ENCODE results near the gene EXOC2. TPM values are rescaled to one million over a fixed set of nuclear protein-coding genes. Genes with fewer than 3 reads are reported as not detected.
"Not testable (repeated sequence)": the region's sequence is repeated elsewhere in the genome, so short reads cannot be mapped to it uniquely, and the experiment has no call there.

EXOC2 gene
- total RNA-seq, 5 donors from 2014 or later (not counting 1 experiment from before 2014, with no cell fraction given): 30.7 to 40.6 (median 39.3) TPM

GRCh38 chr6:701215-701614 lies 8.3 kb upstream of the EXOC2 start:
- Mint-ChIP-seq H3K36me3 (no peaks in the 10 kb centered on the region), H3K9me3 (no peaks in the 10 kb centered on the region), H3K4me1 (no peaks in the 10 kb centered on the region), H3K27me3 (peaks cover 0 to 7% of the 10 kb centered on the region in 2 donors), H3K4me3 (no peak overlapping the region), H3K27ac (peak overlapping the region in 1 of 2 donors; percentile 40)
- DNase-seq (no peak), ATAC-seq (replicated peaks in 1 of 4) (no peak)
- no peaks in the 10 kb centered on the region for H3K9me3 ChIP-seq
- no peaks in the 10 kb centered on the region for H3K4me1 ChIP-seq (ENCODE audit: control insufficient read depth in 1 of 2, extremely low read depth in 1 of 2, insufficient read depth in 2 of 2, low read length in 2 of 2)
- H3K4me3 ChIP-seq (ENCODE audit: control insufficient read depth in 1 of 2, extremely low read depth in 1 of 2, low read length in 1 of 2): no peak overlapping the region
- peaks cover 2 to 5% of the 10 kb centered on the region in 2 experiments for H3K27me3 ChIP-seq (replicated peaks in 1 of 2; ENCODE audit: control insufficient read depth in 2 of 2, extremely low read depth in 1 of 2, insufficient read depth in 2 of 2, low read length in 1 of 2)
- H3K27ac ChIP-seq (ENCODE audit: low read length): no peak overlapping the region
- ChIA-PET CTCF (interaction anchor here (0.8 to 1.3 kb wide), 2 partner anchors 10 to 12 kb away, joined by 3 read pairs; no protein-coding TSS in a partner anchor), POLR2A (no interaction called here)
- H3K36me3 ChIP-seq (ENCODE audit: control insufficient read depth in 2 of 2, extremely low read depth in 1 of 2, insufficient read depth in 1 of 2, low read length in 1 of 2): no peaks in the 10 kb centered on the region
- WGBS (ENCODE audit: insufficient coverage): 66% methylated on average over 4 of the region's 4 CpGs

DNA sequence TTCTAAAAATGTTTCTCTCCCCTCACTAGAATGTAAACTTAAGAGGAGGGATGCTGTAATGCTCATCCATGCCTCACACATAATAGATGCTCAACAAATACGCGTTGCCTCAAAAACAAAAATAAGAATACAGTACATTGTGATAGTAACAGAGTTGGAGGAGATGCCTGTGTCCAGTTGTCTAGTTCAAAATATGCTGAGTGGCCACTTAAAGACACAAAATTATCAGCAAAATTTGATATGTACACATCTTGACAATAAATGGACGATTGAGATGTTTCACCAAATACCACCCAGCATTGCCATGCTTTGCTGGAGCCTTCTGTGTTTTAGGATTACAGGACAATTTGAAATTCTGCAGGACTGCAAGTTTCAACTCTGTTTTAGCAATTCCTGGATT lies 7.6 kb upstream of the EXOC2 start:
- ChIA-PET POLR2A (interaction anchor here in 1 of 2 donors (0.6 kb wide), 1 partner anchor 71 kb away, joined by 3 read pairs; no protein-coding TSS in a partner anchor), CTCF (interaction anchor here (0.6 to 1.0 kb wide), 2 partner anchors 8 to 17 kb away, joined by 3 to 8 read pairs; no protein-coding TSS in a partner anchor)

GRCh38 chr6:699319-699718 lies 6.4 kb upstream of the EXOC2 start:
- no peak overlapping the region for H3K27ac Mint-ChIP-seq
- ChIA-PET POLR2A (no interaction called here), CTCF (interaction anchor here in 1 of 2 donors (1.0 kb wide), 1 partner anchor 16 kb away, joined by 3 read pairs; no protein-coding TSS in a partner anchor)
- no peaks in the 10 kb centered on the region for H3K9me3 Mint-ChIP-seq
- H3K36me3 Mint-ChIP-seq: no peaks in the 10 kb centered on the region
- DNase-seq (no peak), ATAC-seq (replicated peaks in 1 of 4) (no peak)
- no peak overlapping the region for H3K4me3 Mint-ChIP-seq
- 100% methylated on average over 1 of the region's 6 CpGs for WGBS (ENCODE audit: insufficient coverage)
- H3K4me3 ChIP-seq (ENCODE audit: control insufficient read depth in 1 of 2, extremely low read depth in 1 of 2, low read length in 1 of 2): no peak overlapping the region
- H3K9me3 ChIP-seq: no peaks in the 10 kb centered on the region
- no peaks in the 10 kb centered on the region for H3K4me1 ChIP-seq (ENCODE audit: control insufficient read depth in 1 of 2, extremely low read depth in 1 of 2, insufficient read depth in 2 of 2, low read length in 2 of 2)
- no peak overlapping the region for H3K27ac ChIP-seq (ENCODE audit: low read length)
- no peaks in the 10 kb centered on the region for H3K4me1 Mint-ChIP-seq
- no peaks in the 10 kb centered on the region for H3K36me3 ChIP-seq (ENCODE audit: control insufficient read depth in 2 of 2, extremely low read depth in 1 of 2, insufficient read depth in 1 of 2, low read length in 1 of 2)
- H3K27me3 Mint-ChIP-seq: peaks cover 0 to 7% of the 10 kb centered on the region in 2 donors
- H3K27me3 ChIP-seq (replicated peaks in 1 of 2; ENCODE audit: control insufficient read depth in 2 of 2, extremely low read depth in 1 of 2, insufficient read depth in 2 of 2, low read length in 1 of 2): peaks cover 2 to 3% of the 10 kb centered on the region in 2 experiments

More for the DNA sequence above, 7.6 kb upstream of the EXOC2 start:
- Histone ChIP-seq H3K4me3 (ENCODE audit: control insufficient read depth in 1 of 2, extremely low read depth in 1 of 2, low read length in 1 of 2) (no peak overlapping the region), H3K36me3 (ENCODE audit: control insufficient read depth in 2 of 2, extremely low read depth in 1 of 2, insufficient read depth in 1 of 2, low read length in 1 of 2) (no peaks in the 10 kb centered on the region), H3K27ac (ENCODE audit: low read length) (no peak overlapping the region), H3K9me3 (no peaks in the 10 kb centered on the region), H3K4me1 (ENCODE audit: control insufficient read depth in 1 of 2, extremely low read depth in 1 of 2, insufficient read depth in 2 of 2, low read length in 2 of 2) (no peaks in the 10 kb centered on the region), H3K27me3 (replicated peaks in 1 of 2; ENCODE audit: control insufficient read depth in 2 of 2, extremely low read depth in 1 of 2, insufficient read depth in 2 of 2, low read length in 1 of 2) (peaks cover 2 to 3% of the 10 kb centered on the region in 2 experiments)
- no peak for ATAC-seq (replicated peaks in 1 of 4)
- Mint-ChIP-seq H3K36me3 (no peaks in the 10 kb centered on the region), H3K27ac (no peak overlapping the region), H3K27me3 (peaks cover 0 to 7% of the 10 kb centered on the region in 2 donors), H3K4me1 (no peaks in the 10 kb centered on the region), H3K4me3 (no peak overlapping the region), H3K9me3 (no peaks in the 10 kb centered on the region)
- no peak for DNase-seq
- WGBS (ENCODE audit: insufficient coverage): no CpG with 5 or more reads among the region's 3 CpGs

GRCh38 chr6:694431-695126 lies 1.6 kb upstream of the EXOC2 start:
- H3K4me1 Mint-ChIP-seq: peaks cover 26 to 31% (median 30%) of the 10 kb centered on the region in 3 donors
- H3K36me3 Mint-ChIP-seq; H3K27me3 Mint-ChIP-seq; H3K36me3 ChIP-seq (ENCODE audit: control insufficient read depth in 2 of 2, extremely low read depth in 1 of 2, insufficient read depth in 1 of 2, low read length in 1 of 2); DNase-seq; ATAC-seq (replicated peaks in 1 of 4); H3K4me3 Mint-ChIP-seq; H3K27me3 ChIP-seq (replicated peaks in 1 of 2; ENCODE audit: control insufficient read depth in 2 of 2, extremely low read depth in 1 of 2, insufficient read depth in 2 of 2, low read length in 1 of 2); POLR2A ChIA-PET; H3K27ac Mint-ChIP-seq; H3K9me3 ChIP-seq; H3K9me3 Mint-ChIP-seq; CTCF ChIA-PET; H3K4me3 ChIP-seq (ENCODE audit: control insufficient read depth in 1 of 2, extremely low read depth in 1 of 2, low read length in 1 of 2); H3K27ac ChIP-seq (ENCODE audit: low read length): not testable (repeated sequence)
- 95% methylated on average over 32 of the region's 40 CpGs for WGBS (ENCODE audit: insufficient coverage)
- H3K4me1 ChIP-seq (ENCODE audit: control insufficient read depth in 1 of 2, extremely low read depth in 1 of 2, insufficient read depth in 2 of 2, low read length in 2 of 2): peaks cover 8 to 22% of the 10 kb centered on the region in 2 experiments

GRCh38 chr6:693723-694009 lies 727 bp upstream of the EXOC2 start:
- H3K4me1 Mint-ChIP-seq: peaks cover 26 to 38% (median 30%) of the 10 kb centered on the region in 3 donors
- Histone ChIP-seq H3K27ac (ENCODE audit: low read length) (no peak overlapping the region), H3K27me3 (replicated peaks in 1 of 2; ENCODE audit: control insufficient read depth in 2 of 2, extremely low read depth in 1 of 2, insufficient read depth in 2 of 2, low read length in 1 of 2) (peaks cover 0 to 3% of the 10 kb centered on the region in 2 experiments), H3K4me1 (ENCODE audit: control insufficient read depth in 1 of 2, extremely low read depth in 1 of 2, insufficient read depth in 2 of 2, low read length in 2 of 2) (peaks cover 8 to 24% of the 10 kb centered on the region in 2 experiments), H3K9me3 (no peaks in the 10 kb centered on the region), H3K4me3 (ENCODE audit: control insufficient read depth in 1 of 2, extremely low read depth in 1 of 2, low read length in 1 of 2) (peak overlapping the region in 1 of 2 donors; percentile 72), H3K36me3 (ENCODE audit: control insufficient read depth in 2 of 2, extremely low read depth in 1 of 2, insufficient read depth in 1 of 2, low read length in 1 of 2) (peaks cover 0 to 9% of the 10 kb centered on the region in 2 donors)
- peaks cover 9% of the 10 kb centered on the region for H3K36me3 Mint-ChIP-seq
- no peaks in the 10 kb centered on the region for H3K27me3 Mint-ChIP-seq
- H3K9me3 Mint-ChIP-seq: no peaks in the 10 kb centered on the region
- H3K27ac Mint-ChIP-seq: no peak overlapping the region
- 98% methylated on average over 7 of the region's 12 CpGs for WGBS (ENCODE audit: insufficient coverage)
- H3K4me3 Mint-ChIP-seq: peak overlapping the region; percentile 91 to 96 (median 93)
- ATAC-seq (replicated peaks in 1 of 4): no peak
- ChIA-PET CTCF (no interaction called here), POLR2A (no interaction called here)
- no peak for DNase-seq

GRCh38 chr6:692356-692851 lies 535 bp downstream of the EXOC2 start:
- Mint-ChIP-seq H3K36me3 (peaks cover 9% of the 10 kb centered on the region), H3K4me1 (peaks cover 26 to 38% (median 30%) of the 10 kb centered on the region in 3 donors), H3K4me3 (peak overlapping the region; percentile 92 to 96 (median 93)), H3K27me3 (no peaks in the 10 kb centered on the region), H3K9me3 (no peaks in the 10 kb centered on the region), H3K27ac (peak overlapping the region; percentile 86 to 94)
- peak overlapping the region; percentile 64 for H3K27ac ChIP-seq (ENCODE audit: low read length)
- H3K4me3 ChIP-seq (ENCODE audit: control insufficient read depth in 1 of 2, extremely low read depth in 1 of 2, low read length in 1 of 2): peak overlapping the region; percentile 72 to 93
- POLR2A ChIA-PET: interaction anchor here (0.7 to 0.9 kb wide), 2 partner anchors 19 to 691 kb away, joined by 4 to 7 read pairs; no protein-coding TSS in a partner anchor
- ATAC-seq (replicated peaks in 1 of 4) (peak; percentile 87 to 92 (median 91)), DNase-seq (peak; percentile 47 to 84 (median 71))
- WGBS (ENCODE audit: insufficient coverage): 1% methylated on average over 45 of the region's 45 CpGs
- no peaks in the 10 kb centered on the region for H3K9me3 ChIP-seq
- CTCF ChIA-PET: interaction anchor here (0.6 to 1.0 kb wide), 5 partner anchors 8 to 765 kb away, joined by 3 to 8 read pairs (median 3); no protein-coding TSS in a partner anchor
- peaks cover 8 to 29% of the 10 kb centered on the region in 2 experiments for H3K4me1 ChIP-seq (ENCODE audit: control insufficient read depth in 1 of 2, extremely low read depth in 1 of 2, insufficient read depth in 2 of 2, low read length in 2 of 2)
- H3K27me3 ChIP-seq (replicated peaks in 1 of 2; ENCODE audit: control insufficient read depth in 2 of 2, extremely low read depth in 1 of 2, insufficient read depth in 2 of 2, low read length in 1 of 2): no peaks in the 10 kb centered on the region
- H3K36me3 ChIP-seq (ENCODE audit: control insufficient read depth in 2 of 2, extremely low read depth in 1 of 2, insufficient read depth in 1 of 2, low read length in 1 of 2): peaks cover 0 to 20% of the 10 kb centered on the region in 2 donors

All from T-cell (primary cell).